Astrocyte (in vitro differentiated cells and primary cell): ENCODE measurements around the gene KCTD11.

Experiments used
- CTCF ChIP-seq: IDR thresholded peaks from 2 replicates; pipeline ENCODE4 v1.5.1; 2011; ENCODE audit warnings: low read depth, mild to moderate bottlenecking, inconsistent platforms, low read length, moderate library complexity; ENCODE audit not compliant: insufficient read depth
- EZH2 ChIP-seq: IDR thresholded peaks from 2 replicates; pipeline ENCODE4 v1.6.1; 2012; ENCODE audit warnings: mild to moderate bottlenecking, low read length, inconsistent platforms; ENCODE audit not compliant: insufficient read depth

- TF ChIP-seq CTCF (no peak), EZH2 (no peak)
These were observed 33.7 kb upstream of the KCTD11 start for GRCh38 chr17:7318121-7318860.
